ENCODE data around the gene AKT3. TPM values are rescaled to one million over a fixed set of nuclear protein-coding genes. Genes with fewer than 3 reads are reported as not detected.

The AKT3 gene
- total and polyA plus RNA-seq, 4 donors, result 7.1 to 53.1 (median 23.8) TPM

DNA sequence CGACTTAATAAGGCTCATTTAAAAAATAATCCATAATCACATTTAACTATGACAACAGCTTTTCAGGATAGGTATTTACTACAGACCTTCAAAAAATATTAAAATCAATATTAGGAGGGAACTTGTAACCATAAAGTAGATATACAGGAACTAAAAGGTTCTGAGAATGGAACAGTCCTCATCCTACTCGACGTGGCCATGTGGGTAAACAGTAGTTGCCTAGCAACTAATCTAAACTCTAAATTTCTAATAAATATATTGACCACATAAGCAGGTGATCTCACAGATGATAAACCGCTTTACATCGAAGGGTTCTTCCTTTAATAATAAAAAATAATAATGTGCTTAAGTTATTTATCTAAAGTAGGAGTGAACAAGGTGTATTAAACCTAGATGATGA is 7.9 kb downstream of the AKT3 start:
- Histone ChIP-seq H3K27ac (ENCODE audit: low read depth in 1 of 2, low read length in 1 of 2) (no peak overlapping the region), H3K36me3 (ENCODE audit: control insufficient read depth in 4 of 4, insufficient read depth in 4 of 4, low read length in 4 of 4) (no peaks in the 10 kb centered on the region), H3K9ac (ENCODE audit: insufficient read depth in 1 of 2, low read length in 2 of 2) (no peak overlapping the region), H3K4me3 (no peak overlapping the region), H3K9me3 (ENCODE audit: control insufficient read depth in 4 of 4, insufficient read depth in 3 of 4, low read length in 3 of 4) (no peaks in the 10 kb centered on the region), H3K27me3 (ENCODE audit: control insufficient read depth in 3 of 3, insufficient read depth in 3 of 3, low read length in 2 of 3) (no peaks in the 10 kb centered on the region), H3K4me1 (ENCODE audit: control insufficient read depth in 5 of 5, insufficient read depth in 5 of 5, low read length in 5 of 5) (peaks cover 0 to 3% (median 1%) of the 10 kb centered on the region in 5 donors)
- no peak for DNase-seq
- TF ChIP-seq, protein P1, sequence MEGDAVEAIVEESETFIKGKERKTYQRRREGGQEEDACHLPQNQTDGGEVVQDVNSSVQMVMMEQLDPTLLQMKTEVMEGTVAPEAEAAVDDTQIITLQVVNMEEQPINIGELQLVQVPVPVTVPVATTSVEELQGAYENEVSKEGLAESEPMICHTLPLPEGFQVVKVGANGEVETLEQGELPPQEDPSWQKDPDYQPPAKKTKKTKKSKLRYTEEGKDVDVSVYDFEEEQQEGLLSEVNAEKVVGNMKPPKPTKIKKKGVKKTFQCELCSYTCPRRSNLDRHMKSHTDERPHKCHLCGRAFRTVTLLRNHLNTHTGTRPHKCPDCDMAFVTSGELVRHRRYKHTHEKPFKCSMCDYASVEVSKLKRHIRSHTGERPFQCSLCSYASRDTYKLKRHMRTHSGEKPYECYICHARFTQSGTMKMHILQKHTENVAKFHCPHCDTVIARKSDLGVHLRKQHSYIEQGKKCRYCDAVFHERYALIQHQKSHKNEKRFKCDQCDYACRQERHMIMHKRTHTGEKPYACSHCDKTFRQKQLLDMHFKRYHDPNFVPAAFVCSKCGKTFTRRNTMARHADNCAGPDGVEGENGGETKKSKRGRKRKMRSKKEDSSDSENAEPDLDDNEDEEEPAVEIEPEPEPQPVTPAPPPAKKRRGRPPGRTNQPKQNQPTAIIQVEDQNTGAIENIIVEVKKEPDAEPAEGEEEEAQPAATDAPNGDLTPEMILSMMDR (IDR thresholded peaks at IDR 0.05; ENCODE audit: control extremely low read depth, extremely low read depth), result no peak
- WGBS, 2 donors, result 75 to 77% methylated on average over 5 of the region's 5 CpGs
- no peak for ATAC-seq (ENCODE audit: insufficient read depth, low FRiP score)

DNA sequence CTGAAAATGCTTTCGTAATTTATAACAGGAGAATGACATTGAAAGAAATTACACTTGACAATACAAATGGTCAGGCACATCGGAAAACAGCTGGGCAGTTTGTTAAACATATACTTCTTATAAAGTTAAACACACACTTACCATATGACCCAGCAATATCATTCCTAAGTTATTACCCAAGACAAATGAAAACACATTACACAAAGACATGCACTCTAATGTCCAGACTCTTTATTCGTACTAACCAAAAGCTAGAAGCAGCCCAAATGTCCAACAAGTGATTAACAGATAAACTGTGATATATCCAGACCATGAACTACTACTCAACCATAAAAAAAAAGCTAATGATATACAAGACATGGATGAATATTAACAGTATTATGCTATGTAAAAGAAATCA is 8.5 kb downstream of the AKT3 start:
- H3K9ac ChIP-seq (ENCODE audit: insufficient read depth in 1 of 2, low read length in 2 of 2), result no peak overlapping the region

DNA sequence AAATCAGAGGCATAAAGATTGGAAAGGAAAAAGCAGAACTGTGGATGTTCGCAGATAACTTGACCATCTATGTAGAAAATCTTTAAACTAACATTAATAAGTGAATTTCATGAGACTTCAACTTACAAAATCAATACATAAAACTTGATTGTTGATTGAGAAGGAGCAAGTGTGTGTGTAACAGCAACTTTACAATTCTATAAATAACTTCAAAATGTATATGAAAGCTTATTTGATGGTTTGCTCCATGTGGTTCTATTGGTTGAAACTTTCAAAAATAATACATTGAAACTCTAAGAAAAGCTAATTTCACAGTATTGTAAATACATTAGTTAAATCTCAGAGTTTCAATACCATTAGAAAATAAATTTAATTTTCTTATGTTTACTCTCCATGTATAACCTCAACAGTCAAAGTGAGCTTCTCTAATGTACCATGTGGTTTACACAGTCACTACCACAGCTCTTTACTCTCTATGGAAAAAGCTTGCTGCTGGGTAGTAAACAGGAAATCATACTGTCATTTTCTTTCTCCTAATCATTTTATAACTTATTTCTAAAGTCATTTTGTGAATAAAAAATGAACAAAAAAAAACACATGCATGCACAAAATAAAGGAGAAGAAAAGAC is 12.0 kb downstream of the AKT3 start:
- no peak overlapping the region for H3K27ac ChIP-seq (ENCODE audit: low read depth in 1 of 2, low read length in 1 of 2)
- H3K4me3 ChIP-seq, result no peak overlapping the region
- H3K27me3 ChIP-seq (ENCODE audit: control insufficient read depth in 3 of 3, insufficient read depth in 3 of 3, low read length in 2 of 3), result no peaks in the 10 kb centered on the region
- H3K9me3 ChIP-seq (ENCODE audit: control insufficient read depth in 4 of 4, insufficient read depth in 3 of 4, low read length in 3 of 4), result peaks cover 0 to 2% (median 0%) of the 10 kb centered on the region in 4 donors
- WGBS, 2 donors, result 94 to 97% methylated on average over 1 of the region's 1 CpG
- TF ChIP-seq, protein P1 (IDR thresholded peaks at IDR 0.05; ENCODE audit: control extremely low read depth, extremely low read depth), result no peak
- H3K4me1 ChIP-seq (ENCODE audit: control insufficient read depth in 5 of 5, insufficient read depth in 5 of 5, low read length in 5 of 5), result peaks cover 0 to 2% (median 1%) of the 10 kb centered on the region in 5 donors
- peaks cover 0 to 3% (median 1%) of the 10 kb centered on the region in 4 donors for H3K36me3 ChIP-seq (ENCODE audit: control insufficient read depth in 4 of 4, insufficient read depth in 4 of 4, low read length in 4 of 4)
- no peak for DNase-seq
- no peak overlapping the region for H3K9ac ChIP-seq (ENCODE audit: insufficient read depth in 1 of 2, low read length in 2 of 2)
- ATAC-seq (ENCODE audit: insufficient read depth, low FRiP score), result no peak

More for the DNA sequence above, 8.5 kb downstream of the AKT3 start:
- Histone ChIP-seq H3K4me1 (ENCODE audit: control insufficient read depth in 5 of 5, insufficient read depth in 5 of 5, low read length in 5 of 5) (peaks cover 0 to 3% (median 1%) of the 10 kb centered on the region in 5 donors), H3K9me3 (ENCODE audit: control insufficient read depth in 4 of 4, insufficient read depth in 3 of 4, low read length in 3 of 4) (no peaks in the 10 kb centered on the region), H3K36me3 (ENCODE audit: control insufficient read depth in 4 of 4, insufficient read depth in 4 of 4, low read length in 4 of 4) (peaks cover 0 to 3% (median 0%) of the 10 kb centered on the region in 4 donors), H3K27me3 (ENCODE audit: control insufficient read depth in 3 of 3, insufficient read depth in 3 of 3, low read length in 2 of 3) (no peaks in the 10 kb centered on the region), H3K4me3 (no peak overlapping the region), H3K27ac (ENCODE audit: low read depth in 1 of 2, low read length in 1 of 2) (no peak overlapping the region)
- 82 to 93% methylated on average over 3 of the region's 3 CpGs for WGBS, 2 donors
- no peak for ATAC-seq (ENCODE audit: insufficient read depth, low FRiP score)
- DNase-seq, result no peak
- TF ChIP-seq, protein P1 (IDR thresholded peaks at IDR 0.05; ENCODE audit: control extremely low read depth, extremely low read depth), result no peak
